GM12878 (cell line): ENCODE measurements around the gene ADAM11. TPM values are rescaled to one million over a fixed set of nuclear protein-coding genes. Genes with fewer than 3 reads are reported as not detected.

Experiments used
- ATAC-seq: fragments of 200-7000 bp; cut with Tn5 transposase; 3 replicates; pipeline ENCODE4 v1.9.1; 2020; ENCODE audit warnings: mild to moderate bottlenecking, moderate library complexity
- BruUV-seq: library from RNA; stranded (reverse); fragments of 400-500 nt; replicated peaks from 2 replicates; lab custom pipeline; 2021; lab: Mats Ljungman, UMichigan
- CTCF ChIA-PET: fragments of 300-600 bp; sonication (Branson Sonifier 250); formaldehyde crosslinking; extraction: SDS; loops from one replicate; lab custom pipeline; 2021; ENCODE audit warnings: inconsistent platforms; lab: Yijun Ruan, JAX
- POLR2A ChIA-PET: fragments of 350-600 bp; formaldehyde crosslinking; extraction: SDS; loops from one replicate; lab custom pipeline; 2021; ENCODE audit warnings: inconsistent platforms; lab: Charles Lee
- RAD21 ChIA-PET: fragments of 300-600 bp; sonication (Branson Sonifier 250); formaldehyde crosslinking; loops from one replicate; lab custom pipeline; 2023; ENCODE audit warnings: antibody characterized with exemption; ENCODE audit not compliant: unreplicated experiment; lab: Charles Lee
- SMC1A ChIA-PET: fragments of 300-600 bp; sonication (Branson Sonifier 250); formaldehyde crosslinking; loops from one replicate; lab custom pipeline; 2023; ENCODE audit not compliant: unreplicated experiment, uncharacterized antibody; lab: Charles Lee
- DNase-seq: peaks from one replicate; pipeline ENCODE4 v3.0.0-alpha.2; 2011; ENCODE audit warnings: low read depth, low spot score
- FAIRE-seq: peaks from 3 replicates; lab custom pipeline; 2011; peaks lifted over from hg19 to GRCh38; lab: Jason Lieb, UNC
- H2AFZ ChIP-seq: 2 replicates; pipeline ENCODE4 v1.6.0; 2011; ENCODE audit warnings: low read depth, low read length, control low read depth; ENCODE audit not compliant: control insufficient read depth
- H3K27ac ChIP-seq: 2 replicates; pipeline ENCODE4 v1.5.1; 2011; ENCODE audit warnings: control low read depth; ENCODE audit not compliant: control insufficient read depth, insufficient read depth
- H3K27me3 ChIP-seq, 2 experiments: replicated peaks in 1 of 2; 2 replicates each; pipeline versions ENCODE4 v1.6.0 to v1.6.1; 2011; ENCODE audit warnings: low read length in 1 of 2; ENCODE audit not compliant: control insufficient read depth in 2 of 2, insufficient read depth in 2 of 2
- H3K36me3 ChIP-seq, 2 experiments: 2 replicates each; pipeline ENCODE4 v1.5.1; 2011; ENCODE audit warnings: low read length in 1 of 2; ENCODE audit not compliant: control insufficient read depth in 2 of 2, insufficient read depth in 2 of 2
- H3K4me1 ChIP-seq: 2 replicates; pipeline ENCODE4 v1.6.1; 2011; ENCODE audit warnings: mild to moderate bottlenecking, low read length, moderate library complexity, mixed read lengths; ENCODE audit not compliant: control insufficient read depth, insufficient read depth
- H3K4me2 ChIP-seq: 2 replicates; pipeline ENCODE4 v1.6.0; 2011; ENCODE audit warnings: control low read depth; ENCODE audit not compliant: control insufficient read depth, insufficient read depth
- H3K4me3 ChIP-seq: fragments of 200-600 bp; sonication (generic); 2 replicates; pipeline ENCODE4 v1.5.1; 2016
- H3K79me2 ChIP-seq: 2 replicates; pipeline ENCODE4 v1.6.0; 2011; ENCODE audit warnings: low read length; ENCODE audit not compliant: control insufficient read depth, insufficient read depth
- H3K9ac ChIP-seq: 2 replicates; pipeline ENCODE4 v1.8.0; 2011; ENCODE audit warnings: low read length, control low read depth, mixed read lengths; ENCODE audit not compliant: control insufficient read depth, insufficient read depth
- H3K9me3 ChIP-seq: replicated peaks from 3 replicates; pipeline ENCODE4 v1.5.1; 2011; ENCODE audit warnings: mild to moderate bottlenecking, low read length; ENCODE audit not compliant: control insufficient read depth, insufficient read depth
- H4K20me1 ChIP-seq: 2 replicates; pipeline ENCODE4 v1.6.0; 2011; ENCODE audit not compliant: control insufficient read depth, insufficient read depth
- BHLHE40 ChIP-seq, 2 experiments: fragments of 450-650 bp in 1 of 2; IDR thresholded peaks; 2 replicates each; pipeline ENCODE4 v1.6.1; 2011 to 2017; ENCODE audit warnings: low read depth in 2 of 2, borderline replicate concordance in 1 of 2, improper control_type of control experiment in 1 of 2, low read length in 1 of 2, mild to moderate bottlenecking in 1 of 2
- BRCA1 ChIP-seq: IDR thresholded peaks from 2 replicates; pipeline ENCODE4 v1.6.1; 2011; ENCODE audit warnings: low read depth, low read length, improper control_type of control experiment
- CREM ChIP-seq: IDR thresholded peaks from 2 replicates; pipeline ENCODE4 v1.6.1; 2014; ENCODE audit warnings: antibody characterized with exemption, low read depth
- IKZF2 ChIP-seq, 2 experiments: fragments of 450-650 bp; IDR thresholded peaks; 2 replicates each; pipeline ENCODE4 v1.6.1; 2017; ENCODE audit warnings: mild to moderate bottlenecking in 2 of 2, moderate library complexity in 2 of 2
- LARP7 ChIP-seq: fragments of 450-650 bp; IDR thresholded peaks from 2 replicates; pipeline ENCODE4 v1.6.1; 2017; ENCODE audit warnings: mild to moderate bottlenecking
- NFXL1 ChIP-seq: fragments of 450-650 bp; IDR thresholded peaks from 2 replicates; pipeline ENCODE4 v1.6.1; 2017; ENCODE audit warnings: antibody characterized with exemption, mild to moderate bottlenecking, borderline replicate concordance
- WGBS: methylation state at CpG from one replicate; pipeline ENCODE4 v1.1.6; 2016; ENCODE audit warnings: low lambda C conversion rate; ENCODE audit not compliant: insufficient replicate concordance, insufficient coverage; ENCODE audit errors: missing lambda C conversion rate; 5-methylcytosine and 5-hydroxymethylcytosine counted together
- in situ Hi-C: fragments of 300-500 bp; cut with MboI; formaldehyde crosslinking; loops from 9 replicates; pipeline ENCODE4 v1.14.3; 2018; ENCODE audit warnings: mixed read lengths
- intact Hi-C: fragments of 100-400 bp; cut with micrococcal nuclease; formaldehyde crosslinking; loops from one replicate; pipeline ENCODE4 v1.14.2; 2022; ENCODE audit not compliant: unreplicated experiment
- polyA plus RNA-seq, 11 experiments: library from polyadenylated mRNA; depleted of rRNA in 4 of 11; unstranded in 6 of 11; stranded (reverse) in 5 of 11; fragments of >200 nt; fragmentation: Nextera tagmentation in 4 of 11; fragmentation: Illumina TruSeq in 1 of 11; extraction: Ambion mirVana in 4 of 11; extraction: Trizol in 1 of 11; gene quantifications; 1 replicate in 1 of 11; 2 replicates in 10 of 11; pipeline versions ENCODE4 v1.2.1 to v1.2.3, GENCODE V29; 2011 to 2016; ENCODE audit warnings: inconsistent platforms in 2 of 11, missing spikeins in 2 of 11, low read depth in 1 of 11
- total RNA-seq, 4 experiments: library from RNA; depleted of rRNA in 3 of 4; stranded (reverse); fragments of >200 nt in 3 of 4; fragmentation: Illumina TruSeq in 1 of 4; extraction: Trizol in 1 of 4; gene quantifications; 2 replicates each; pipeline versions ENCODE4 v1.2.1 to v1.2.3, GENCODE V29; 2013 to 2021

Gene ADAM11
- total and polyA plus RNA-seq, 10 of the 15 experiments (the other 5 are each of a cell fraction or from before 2014, with no cell fraction given): 0.03 to 0.37 (median 0.06) TPM; not detected in 3

DNA sequence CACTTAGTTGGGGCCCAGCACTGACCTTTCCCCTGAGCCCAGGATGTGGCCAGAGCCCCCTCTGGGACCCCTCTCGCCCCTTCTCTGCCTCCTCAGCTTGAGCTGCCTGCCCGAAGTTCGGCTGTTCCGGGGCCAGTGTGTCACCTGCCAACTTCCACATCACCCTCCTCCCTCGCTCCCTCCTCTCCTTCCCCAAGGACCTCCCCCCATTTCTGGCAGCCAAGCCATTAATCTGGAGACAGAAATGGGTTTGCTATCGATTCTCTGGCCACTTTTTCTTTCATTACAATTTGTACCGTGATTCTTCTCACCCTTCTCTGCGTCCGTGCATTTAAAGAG is 8.8 kb upstream of the ADAM11 start:
- H3K79me2 ChIP-seq: no peaks in the 10 kb centered on the region
- no peak overlapping the region for H3K9ac ChIP-seq
- RAD21 ChIA-PET: no interaction called here
- no peak overlapping the region for H3K27ac ChIP-seq
- H3K4me3 ChIP-seq: no peak overlapping the region
- H4K20me1 ChIP-seq: no peaks in the 10 kb centered on the region
- H3K4me1 ChIP-seq: no peaks in the 10 kb centered on the region
- POLR2A ChIA-PET: no interaction called here
- no peak for FAIRE-seq
- CTCF ChIA-PET: interaction anchor here (0.7 kb wide), 1 partner anchor 102 kb away, joined by 3 read pairs; no protein-coding TSS in a partner anchor
- H3K9me3 ChIP-seq: no peaks in the 10 kb centered on the region
- no peak overlapping the region for H2AFZ ChIP-seq
- no peak for DNase-seq
- no TSS peak for BruUV-seq
- no peak overlapping the region for H3K4me2 ChIP-seq
- 84% methylated on average over 9 of the region's 9 CpGs for WGBS
- H3K36me3 ChIP-seq: peaks cover 4 to 14% of the 10 kb centered on the region in 2 experiments
- H3K27me3 ChIP-seq: no peaks in the 10 kb centered on the region
- in situ Hi-C loops: no loop called here
- TF ChIP-seq NFXL1 (no peak), LARP7 (no peak), CREM (no peak)
- TF ChIP-seq, all 136 proteins: peak for 0
- intact Hi-C loops: no loop called here
- ATAC-seq: no peak
- SMC1A ChIA-PET: no interaction called here

- no peaks in the 10 kb centered on the region for H4K20me1 ChIP-seq
- TF ChIP-seq BHLHE40 (IDR thresholded peaks at IDR 0.05; ENCODE audit: borderline replicate concordance in 1 of 2, low read depth in 2 of 2, low read length in 1 of 2) (no peak), IKZF2 (IDR thresholded peaks at IDR 0.05) (no peak), BRCA1 (no peak)
- H2AFZ ChIP-seq: no peak overlapping the region
- BruUV-seq: no TSS peak
- POLR2A ChIA-PET: no interaction called here
- no peaks in the 10 kb centered on the region for H3K9me3 ChIP-seq
- CTCF ChIA-PET: no interaction called here
- H3K36me3 ChIP-seq: peaks cover 4 to 14% of the 10 kb centered on the region in 2 experiments
- intact Hi-C loops: no loop called here
- no peak for ATAC-seq
- no peaks in the 10 kb centered on the region for H3K27me3 ChIP-seq
- H3K9ac ChIP-seq: no peak overlapping the region
- SMC1A ChIA-PET: no interaction called here
- H3K4me3 ChIP-seq: no peak overlapping the region
- no peak overlapping the region for H3K4me2 ChIP-seq
- RAD21 ChIA-PET: no interaction called here
- WGBS: 79% methylated on average over 7 of the region's 7 CpGs
- in situ Hi-C loops: no loop called here
- H3K4me1 ChIP-seq: no peaks in the 10 kb centered on the region
- no peaks in the 10 kb centered on the region for H3K79me2 ChIP-seq
- no peak for DNase-seq
- no peak overlapping the region for H3K27ac ChIP-seq
- no peak for FAIRE-seq
Observed at GRCh38 chr17:44751331-44751730, 7.5 kb upstream of the ADAM11 start.
